Spleen (tissue), 11 donors: ENCODE data around the gene CTSH. TPM values are rescaled to one million over a fixed set of nuclear protein-coding genes. Genes with fewer than 3 reads are reported as not detected.

Experiments
- DNase-seq: peaks from one replicate; pipeline ENCODE4 v3.0.0-alpha.2; 2020
- H3K27ac ChIP-seq, 8 donors: fragments of 200-600 bp; sonication (generic) in 7 of 8; 1 replicate in 4 of 8; 2 replicates in 4 of 8; pipeline versions ENCODE4 v1.5.0 to v1.8.0; 2016 to 2021; ENCODE audit warnings: inconsistent platforms in 4 of 8, mild to moderate bottlenecking in 4 of 8, moderate library complexity in 1 of 8
- H3K27me3 ChIP-seq, 7 donors: fragments of 200-600 bp; sonication (generic) in 6 of 7; replicated peaks in 1 of 7; 1 replicate in 4 of 7; 2 replicates in 3 of 7; pipeline versions ENCODE4 v1.5.0 to v1.8.0; 2016 to 2021; ENCODE audit warnings: inconsistent platforms in 3 of 7, mild to moderate bottlenecking in 1 of 7
- H3K36me3 ChIP-seq, 6 donors: fragments of 200-600 bp; sonication (generic) in 5 of 6; 1 replicate in 4 of 6; 2 replicates in 2 of 6; pipeline versions ENCODE4 v1.5.0 to v1.8.0; 2016 to 2021; ENCODE audit warnings: inconsistent platforms in 2 of 6
- H3K4me1 ChIP-seq, 6 donors: fragments of 200-600 bp; sonication (generic) in 5 of 6; 1 replicate in 3 of 6; 2 replicates in 3 of 6; pipeline versions ENCODE4 v1.5.0 to v1.8.0; 2016 to 2021; ENCODE audit warnings: inconsistent platforms in 3 of 6
- H3K4me3 ChIP-seq, 8 donors: fragments of 200-600 bp; sonication (generic) in 7 of 8; 1 replicate in 4 of 8; 2 replicates in 4 of 8; pipeline versions ENCODE4 v1.5.0 to v1.8.0; 2016 to 2021; ENCODE audit warnings: inconsistent platforms in 4 of 8, mild to moderate bottlenecking in 4 of 8, moderate library complexity in 2 of 8
- H3K9me3 ChIP-seq, 8 donors: fragments of 200-600 bp; sonication (generic) in 7 of 8; 1 replicate in 4 of 8; 2 replicates in 4 of 8; pipeline versions ENCODE4 v1.5.0 to v1.8.0; 2016 to 2021; ENCODE audit warnings: inconsistent platforms in 4 of 8
- CTCF ChIP-seq, 11 experiments: fragments of 200-600 bp in 7 of 11; fragments of 450-650 bp in 4 of 11; sonication (generic) in 4 of 11; IDR thresholded peaks in 8 of 11; conservative IDR thresholded peaks in 3 of 11; 1 replicate in 7 of 11; 2 replicates in 4 of 11; pipeline versions ENCODE4 v1.4.0 to v1.8.0; 2016 to 2021; ENCODE audit warnings: antibody characterized with exemption in 11 of 11, inconsistent platforms in 4 of 11, mild to moderate bottlenecking in 1 of 11
- POLR2A ChIP-seq, 3 donors: fragments of 450-650 bp; IDR thresholded peaks; one replicate each; pipeline ENCODE4 v1.5.1; 2017; ENCODE audit warnings: antibody characterized with exemption in 3 of 3, mild to moderate bottlenecking in 1 of 3
- POLR2AphosphoS5 ChIP-seq, 3 donors: sonication (generic); formaldehyde crosslinking; IDR thresholded peaks; one replicate each; pipeline ENCODE4 v1.5.1; 2017; ENCODE audit warnings: antibody characterized with exemption in 3 of 3
- WGBS, 5 donors: extraction: QIAGEN DNeasy Blood & Tissue Kit in 3 of 5; methylation state at CpG; one replicate each; pipeline versions ENCODE4 v1.1.5 to v1.1.7; 2013 to 2018; 5-methylcytosine and 5-hydroxymethylcytosine counted together
- intact Hi-C: fragments of 100-400 bp; cut with DNase I; formaldehyde crosslinking; loops from one replicate; pipeline ENCODE4 v1.15.0; 2023; ENCODE audit warnings: low total_unique reads
- polyA plus RNA-seq, 3 donors: library from polyadenylated mRNA; stranded (reverse); fragments of 200-250 nt; gene quantifications; one replicate each; pipeline ENCODE4 v1.2.1, GENCODE V29; 2013
- total RNA-seq, 7 donors: library from RNA; depleted of rRNA in 3 of 7; stranded (reverse); fragments of >200 nt in 3 of 7; fragmentation: NEBNext Ultra II Directional in 4 of 7; extraction: Animal tissue kit (Norgen Biotek cat#: 25700) in 4 of 7; gene quantifications; one replicate each; pipeline versions ENCODE4 v1.1.0 to v1.2.1, GENCODE V29; 2016 to 2021
- donor health status: healthy with polysubstance abuse.
- donor health status: DM: no; HTN: no; CAD: no; lungs with moderate emphysema.
- donor health status: DM: no; HTN: no; CAD: no.
- donor health status: Bipolar disorder and iron deficiency.
- donor health status: healthy.
- donor health status: DM: no; HTN: no; CAD: no.
- donor health status: DM: yes; HTN: yes; CAD: no.

Gene CTSH
- total and polyA plus RNA-seq, 10 donors, result 112 to 381 (median 256) TPM

DNA sequence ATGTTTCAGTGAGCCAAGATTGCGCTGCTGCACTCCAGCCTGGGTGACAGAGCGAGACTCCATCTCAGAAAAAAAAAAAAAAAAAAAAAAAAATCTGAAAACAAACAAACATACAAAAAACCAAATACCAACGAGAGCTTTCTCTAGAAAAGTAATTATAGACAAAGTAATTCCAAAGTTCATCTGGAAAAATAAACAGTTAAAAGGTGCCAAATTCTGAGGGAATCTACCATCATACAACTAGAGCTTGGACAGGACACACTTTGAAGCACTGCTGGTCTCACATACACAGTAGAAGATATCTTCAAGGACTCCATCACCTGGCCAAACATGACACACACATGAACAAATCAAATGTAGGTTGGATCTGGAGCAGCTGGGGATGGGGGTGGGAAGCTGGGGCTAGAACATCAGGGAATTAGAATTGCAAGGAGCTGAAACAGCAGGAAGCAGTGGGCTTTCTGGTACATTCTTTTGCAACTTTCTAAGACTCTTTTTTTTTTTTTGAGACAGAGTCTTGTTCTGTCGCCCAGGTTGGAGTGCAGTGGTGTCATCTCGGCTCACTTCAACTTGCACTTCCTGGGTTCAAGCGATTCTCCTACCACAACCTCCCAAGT is 41.1 kb upstream of the CTSH start:
- Histone ChIP-seq H3K27me3 (peaks cover 0 to 4% (median 0%) of the 10 kb centered on the region in 7 donors), H3K9me3 (no peaks in the 10 kb centered on the region), H3K36me3 (no peaks in the 10 kb centered on the region), H3K4me1 (peaks cover 5 to 23% (median 13%) of the 10 kb centered on the region in 6 donors), H3K4me3 (no peak overlapping the region), H3K27ac (no peak overlapping the region)
- intact Hi-C loops, result no loop called here
- no peak for TF ChIP-seq POLR2A (IDR thresholded peaks at IDR 0.05)
- no peak for TF ChIP-seq CTCF (IDR thresholded peaks at IDR 0.05 in 8 of 11, conservative IDR thresholded peaks at IDR 0.05 in 3 of 11)
- TF ChIP-seq POLR2AphosphoS5 (IDR thresholded peaks at IDR 0.05), result no peak
- 80 to 90% (median 88%) methylated on average over 6 of the region's 6 CpGs for WGBS, 5 donors
- DNase-seq, result no peak

DNA sequence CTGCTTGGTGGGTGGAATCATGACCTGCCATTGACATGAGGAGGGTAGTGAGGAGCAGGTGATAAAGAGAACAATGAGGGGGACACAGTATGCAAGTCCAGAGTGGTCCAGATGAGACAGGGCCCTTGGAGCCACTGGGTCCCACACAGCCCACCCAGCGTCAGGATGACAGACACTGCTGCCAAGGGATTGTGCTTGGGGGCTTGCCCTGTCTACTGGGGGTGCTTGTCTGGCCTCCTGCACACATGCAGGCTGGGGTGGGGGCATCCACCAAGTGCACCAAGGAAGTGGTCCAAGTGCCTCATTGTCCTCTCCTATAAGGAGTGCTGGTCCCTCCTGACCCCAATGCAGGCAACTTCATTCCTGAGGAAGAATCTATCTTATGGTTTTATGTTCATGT is 39.2 kb upstream of the CTSH start:
- TF ChIP-seq POLR2A (IDR thresholded peaks at IDR 0.05) (no peak), CTCF (IDR thresholded peaks at IDR 0.05 in 8 of 11, conservative IDR thresholded peaks at IDR 0.05 in 3 of 11) (no peak), POLR2AphosphoS5 (IDR thresholded peaks at IDR 0.05) (no peak)
- intact Hi-C loops, result no loop called here

DNA sequence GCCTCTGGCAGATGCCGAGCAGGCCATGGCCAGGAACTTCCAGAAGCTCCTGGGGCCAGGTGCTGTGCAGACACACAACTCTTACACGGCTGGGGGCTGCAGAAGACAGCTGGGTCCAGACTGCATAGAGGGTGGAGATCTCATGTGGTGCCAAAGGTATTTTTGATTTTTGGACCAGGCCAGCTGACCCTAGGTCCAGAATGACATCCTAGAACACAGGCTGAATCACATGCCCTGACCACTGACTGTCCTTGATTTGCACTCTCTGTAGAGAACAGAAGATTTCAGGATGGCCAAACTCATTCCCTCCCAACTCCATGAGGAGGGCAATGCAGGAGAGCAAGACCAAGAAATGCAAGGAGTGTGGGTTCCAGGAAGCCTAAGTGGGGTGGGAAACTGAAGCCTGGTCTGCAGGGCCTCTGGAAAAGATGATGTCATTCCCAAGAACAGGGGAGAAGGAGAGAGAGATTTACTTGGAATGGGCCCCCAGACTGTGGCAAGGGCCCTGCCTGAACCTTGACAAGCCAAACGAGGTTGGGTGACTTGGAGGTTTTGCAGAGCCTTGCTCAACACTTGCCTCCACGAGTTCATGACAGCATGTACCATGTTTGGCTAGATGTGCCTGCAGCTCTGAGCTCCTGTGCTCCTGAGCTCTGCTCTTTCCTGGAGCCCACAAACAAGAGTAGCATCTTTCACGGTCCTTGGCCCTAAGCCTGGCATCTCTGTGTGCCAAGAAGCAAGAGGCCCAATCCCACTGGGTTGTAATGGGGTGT is 38.5 kb upstream of the CTSH start:
- Histone ChIP-seq H3K27me3 (peaks cover 0 to 4% (median 0%) of the 10 kb centered on the region in 7 donors), H3K27ac (no peak overlapping the region), H3K9me3 (no peaks in the 10 kb centered on the region), H3K4me3 (no peak overlapping the region), H3K4me1 (peaks cover 4 to 36% (median 26%) of the 10 kb centered on the region in 6 donors), H3K36me3 (no peaks in the 10 kb centered on the region)
- intact Hi-C loops, result no loop called here
- 68 to 87% (median 75%) methylated on average over 5 of the region's 5 CpGs for WGBS, 5 donors
- TF ChIP-seq CTCF (IDR thresholded peaks at IDR 0.05 in 8 of 11, conservative IDR thresholded peaks at IDR 0.05 in 3 of 11), result no peak
- no peak for TF ChIP-seq POLR2AphosphoS5 (IDR thresholded peaks at IDR 0.05)
- TF ChIP-seq POLR2A (IDR thresholded peaks at IDR 0.05), result no peak
- DNase-seq, result no peak

More for the DNA sequence above, 39.2 kb upstream of the CTSH start:
- H3K9me3 ChIP-seq, result no peaks in the 10 kb centered on the region
- peaks cover 0 to 4% (median 0%) of the 10 kb centered on the region in 7 donors for H3K27me3 ChIP-seq
- no peak for DNase-seq
- peaks cover 4 to 36% (median 24%) of the 10 kb centered on the region in 6 donors for H3K4me1 ChIP-seq
- H3K4me3 ChIP-seq, result no peak overlapping the region
- H3K27ac ChIP-seq, result no peak overlapping the region
- no peaks in the 10 kb centered on the region for H3K36me3 ChIP-seq
- WGBS, 5 donors, result 86 to 98% (median 93%) methylated on average over 1 of the region's 1 CpG

- H3K27ac ChIP-seq, result no peak overlapping the region
- no peak for DNase-seq
- 75 to 81% (median 79%) methylated on average over 10 of the region's 10 CpGs for WGBS, 5 donors
These were observed 37.9 kb upstream of the CTSH start for GRCh38 chr15:78982736-78983135.

More at GRCh38 chr15:78982736-78983135, 37.9 kb upstream of the CTSH start:
- Histone ChIP-seq H3K27me3 (peaks cover 0 to 4% (median 0%) of the 10 kb centered on the region in 7 donors), H3K4me3 (no peak overlapping the region), H3K9me3 (no peaks in the 10 kb centered on the region), H3K4me1 (peaks cover 4 to 36% (median 23%) of the 10 kb centered on the region in 6 donors), H3K36me3 (no peaks in the 10 kb centered on the region)
- intact Hi-C loops, result no loop called here
- TF ChIP-seq POLR2A (IDR thresholded peaks at IDR 0.05) (no peak), CTCF (IDR thresholded peaks at IDR 0.05 in 8 of 11, conservative IDR thresholded peaks at IDR 0.05 in 3 of 11) (no peak), POLR2AphosphoS5 (IDR thresholded peaks at IDR 0.05) (no peak)
